GM21619 (cell line): ENCODE results near the gene SLC9A2.

Source experiments
- ATAC-seq: cut with Tn5 transposase; IDR thresholded peaks from one replicate; pipeline ENCODE4 v1.9.1; 2021; ENCODE audit not compliant: unreplicated experiment

The SLC9A2 gene

DNA sequence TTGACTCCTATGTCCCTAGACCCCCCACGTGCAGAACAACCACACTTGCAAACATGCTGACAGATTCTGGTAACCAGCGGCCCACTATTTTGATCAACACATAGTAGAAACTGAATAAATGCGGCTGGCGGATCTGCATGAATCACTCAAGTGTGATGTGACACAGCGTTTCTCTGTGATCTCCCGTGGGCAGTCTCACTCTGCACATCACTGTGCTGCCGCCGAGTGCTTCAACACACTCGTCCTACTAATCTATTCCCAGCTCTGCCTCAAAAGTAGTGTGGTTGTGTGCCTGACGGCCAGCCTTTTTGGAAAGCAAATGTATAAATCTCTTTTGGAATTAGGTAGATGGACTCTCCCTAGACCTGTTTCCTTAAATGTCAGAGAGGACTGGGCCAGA, 105.2 kb downstream of the SLC9A2 start:
- no peak for ATAC-seq

DNA sequence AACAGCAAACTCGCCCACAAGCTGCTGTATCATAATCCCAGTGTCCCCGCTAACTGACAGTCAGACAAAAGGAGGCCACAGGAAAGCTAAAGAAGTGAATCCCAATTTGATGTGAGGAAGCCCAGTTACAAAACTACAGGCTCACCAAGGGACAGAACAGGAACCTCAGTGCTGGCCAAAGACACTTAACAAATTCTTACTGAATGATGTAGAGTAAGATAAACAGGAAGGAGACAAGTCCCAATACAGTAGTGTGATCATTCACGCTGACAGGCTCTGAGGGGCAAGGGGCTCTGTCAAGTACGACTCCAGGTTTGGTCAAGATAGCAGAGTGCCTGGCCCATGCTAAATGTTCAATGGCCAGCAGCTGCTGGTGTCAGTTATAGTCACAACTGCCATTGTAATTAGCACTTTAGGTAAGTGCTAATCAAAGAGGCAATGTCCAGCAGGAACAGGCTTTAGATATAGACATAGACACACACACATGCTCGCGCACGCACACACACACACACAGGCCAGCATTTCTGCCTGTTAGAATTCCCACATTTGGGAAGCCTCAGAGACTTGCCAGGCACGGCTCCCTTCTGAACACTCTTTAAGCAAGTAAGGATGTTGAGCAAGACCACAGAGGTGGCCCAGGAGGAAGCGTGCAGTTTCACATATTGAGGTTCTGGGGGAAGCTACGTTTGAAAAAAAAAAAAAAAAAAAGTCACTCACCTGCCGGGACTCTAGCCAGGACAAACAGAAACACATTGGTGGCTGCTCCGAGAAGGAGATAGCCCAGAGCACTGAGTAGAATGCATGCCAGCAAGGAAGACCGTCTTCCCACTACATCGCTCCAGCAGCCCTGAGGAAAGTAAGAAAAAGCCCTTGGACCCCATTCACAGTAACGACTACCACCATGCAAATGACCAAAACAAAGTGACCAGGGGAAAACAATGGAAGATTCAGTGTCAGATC, 107.1 kb downstream of the SLC9A2 start:
- no peak for ATAC-seq

DNA sequence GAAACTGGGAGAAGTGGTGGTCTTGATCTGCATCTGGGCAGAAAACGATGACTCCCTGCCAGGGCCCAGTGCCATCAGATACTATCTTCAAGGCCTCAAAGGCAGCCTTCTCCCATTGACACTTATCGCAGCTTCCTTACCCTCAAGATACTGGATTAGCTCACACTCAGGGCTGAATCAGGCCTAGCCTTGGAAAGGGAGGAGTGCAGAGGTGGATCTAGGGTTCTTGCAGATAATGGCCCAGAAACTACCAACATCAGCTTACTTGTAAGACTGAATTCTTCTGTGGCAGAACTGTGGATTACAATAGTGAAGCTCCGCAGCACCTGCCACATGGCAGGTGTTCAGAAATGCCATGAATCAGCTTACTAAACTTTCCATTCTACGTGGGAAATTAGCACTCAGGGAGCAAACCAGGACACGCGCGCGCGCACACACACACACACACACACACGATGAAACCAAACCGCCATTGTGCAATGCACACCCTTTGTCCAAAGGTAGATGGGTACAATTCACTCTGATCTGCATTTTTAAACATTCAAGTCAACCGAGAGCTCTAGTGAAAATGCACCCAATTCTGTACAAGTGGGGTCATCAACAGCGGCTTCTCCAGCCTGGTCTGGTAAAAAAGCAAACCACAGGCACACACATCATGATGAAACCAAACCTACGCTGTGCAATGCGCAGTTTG, 116.2 kb downstream of the SLC9A2 start:
- no peak for ATAC-seq

DNA sequence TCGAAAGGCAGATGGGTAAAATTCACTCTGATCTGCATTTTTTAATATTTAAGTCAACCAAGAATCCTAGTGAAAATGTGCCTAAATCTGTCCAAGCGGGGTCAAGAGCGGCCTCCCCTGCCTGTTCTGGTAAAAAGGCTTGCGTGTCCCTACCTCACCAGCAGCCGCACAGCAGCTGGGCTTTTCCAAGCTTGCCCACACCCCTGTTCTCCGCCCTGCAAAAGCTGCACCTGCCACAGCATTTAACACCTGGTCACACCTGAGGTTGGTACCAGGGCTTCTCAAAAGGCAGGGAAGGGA, 116.7 kb downstream of the SLC9A2 start:
- ATAC-seq: peak; percentile 16

DNA sequence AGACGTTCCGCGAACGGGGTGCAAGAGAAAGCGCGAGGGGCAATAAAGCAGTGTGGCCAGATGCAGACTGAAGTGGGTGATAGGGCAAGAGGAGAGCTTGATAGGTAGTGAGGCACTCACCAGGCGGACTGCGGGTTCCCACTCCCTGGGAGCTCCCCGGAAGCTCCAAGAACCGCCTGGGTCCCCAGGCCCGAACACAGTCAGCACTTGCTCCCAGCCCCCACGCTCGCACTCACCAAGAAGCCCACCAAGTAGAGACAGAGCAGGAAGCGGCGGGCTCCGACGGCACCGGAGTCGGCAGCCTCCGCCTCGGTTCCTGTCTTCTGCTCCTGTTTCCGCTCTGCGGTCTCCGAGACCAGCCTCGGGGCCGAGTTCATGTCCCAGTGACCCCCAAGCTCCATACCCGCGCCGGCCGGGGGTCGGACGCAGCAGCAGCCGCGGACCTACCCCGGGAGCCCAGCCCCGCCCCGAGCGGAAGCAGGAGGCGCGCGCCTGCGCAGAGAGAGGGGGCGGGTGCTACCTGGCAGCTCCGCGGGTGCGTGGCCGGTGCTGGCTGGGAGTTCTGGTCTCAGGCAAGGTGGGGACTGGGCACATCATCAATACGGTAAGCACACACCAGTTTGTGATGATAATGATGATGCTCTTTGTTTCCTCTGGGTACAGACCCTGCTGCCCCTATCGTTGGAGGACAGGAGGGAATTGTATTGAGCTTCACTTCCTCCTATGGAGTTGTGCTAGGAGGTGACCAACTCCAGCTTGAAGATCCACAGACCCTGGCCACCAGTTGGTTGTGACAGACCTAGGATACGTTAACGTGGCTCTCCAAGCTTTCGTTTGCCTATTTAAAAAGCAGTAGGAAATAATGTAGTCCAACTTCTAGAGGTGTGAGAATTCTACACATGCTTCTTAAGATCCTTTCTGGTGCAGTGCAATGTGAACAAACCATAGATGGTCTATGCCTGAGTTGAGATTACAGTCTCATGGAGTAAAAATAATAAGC, 117.4 kb downstream of the SLC9A2 start:
- peak; percentile 90 for ATAC-seq

DNA sequence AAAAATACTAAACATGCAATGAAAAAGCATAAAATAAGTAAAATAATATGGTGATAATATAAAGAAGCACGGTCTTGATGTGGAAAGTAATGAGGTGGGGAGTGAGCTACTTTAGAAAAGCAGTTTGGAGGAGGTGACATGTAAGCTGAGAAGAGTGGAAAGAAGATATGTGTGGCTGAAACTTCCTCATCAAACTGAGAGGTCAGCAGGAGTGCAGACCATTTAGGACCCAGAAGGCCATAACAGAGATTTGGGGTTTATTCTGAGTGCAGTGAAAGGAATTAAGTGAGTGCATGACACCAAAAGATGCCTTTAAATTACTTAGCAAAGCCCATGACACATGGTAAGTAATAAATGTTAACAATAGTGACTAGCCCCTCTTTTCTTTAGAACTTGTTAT, 118.1 kb downstream of the SLC9A2 start:
- peak; percentile 39 for ATAC-seq

DNA sequence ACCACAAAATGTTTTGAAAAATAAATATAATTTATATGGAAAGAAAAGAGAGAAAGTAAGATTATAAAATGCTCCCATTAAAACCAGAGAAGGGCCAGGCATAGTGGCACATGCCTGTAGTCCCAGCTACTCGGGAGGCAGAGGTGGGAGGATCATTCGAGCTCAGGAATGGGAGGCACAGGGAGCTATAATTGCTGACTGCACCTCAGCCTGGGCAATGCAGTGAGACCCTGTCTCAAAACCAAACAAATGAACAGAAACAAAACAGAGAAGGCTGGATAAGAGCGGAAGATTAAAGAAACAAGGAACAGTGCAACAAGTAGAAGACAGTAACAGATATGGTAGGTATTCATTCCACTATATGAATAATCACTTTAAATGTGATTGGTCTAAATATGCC, 123.9 kb downstream of the SLC9A2 start:
- no peak for ATAC-seq

DNA sequence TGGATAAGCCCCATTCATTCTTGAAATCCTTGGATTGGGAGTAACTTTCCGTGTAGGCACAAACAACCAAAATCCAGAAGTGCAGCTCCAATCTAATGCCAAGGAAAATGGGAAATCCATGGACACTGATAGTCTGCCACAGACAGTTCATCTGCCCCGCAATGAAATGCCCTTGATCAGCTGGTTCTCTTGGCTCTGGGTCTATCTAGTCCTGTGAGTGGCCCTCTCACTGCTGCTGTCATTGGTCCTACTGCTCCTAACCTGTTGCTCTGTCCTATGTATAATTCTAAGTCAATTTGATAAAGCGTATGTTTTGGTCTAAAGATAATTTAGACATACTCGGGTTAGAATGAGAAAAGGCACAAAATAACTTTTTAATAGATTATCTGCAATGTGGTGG, 128.8 kb downstream of the SLC9A2 start:
- no peak for ATAC-seq

DNA sequence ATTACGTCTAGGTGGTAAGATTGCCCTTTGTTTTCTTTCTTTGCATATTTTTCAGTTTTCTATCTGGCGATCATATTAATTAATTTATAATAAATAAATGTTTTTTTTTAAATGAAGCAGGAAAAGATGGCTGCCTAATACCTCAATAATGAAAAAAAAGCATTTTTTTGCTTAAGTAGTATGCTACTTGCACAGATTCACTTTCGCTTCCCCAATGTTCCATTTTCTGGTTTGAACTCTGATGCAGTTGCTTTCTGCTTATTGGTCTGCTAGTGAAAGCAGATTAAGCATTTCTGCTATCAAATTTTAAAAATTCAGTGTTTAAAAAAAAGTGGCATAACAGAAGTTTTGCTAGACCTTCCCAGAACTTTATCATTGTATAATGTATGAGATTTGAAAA, 130.6 kb downstream of the SLC9A2 start:
- peak; percentile 77 for ATAC-seq

DNA sequence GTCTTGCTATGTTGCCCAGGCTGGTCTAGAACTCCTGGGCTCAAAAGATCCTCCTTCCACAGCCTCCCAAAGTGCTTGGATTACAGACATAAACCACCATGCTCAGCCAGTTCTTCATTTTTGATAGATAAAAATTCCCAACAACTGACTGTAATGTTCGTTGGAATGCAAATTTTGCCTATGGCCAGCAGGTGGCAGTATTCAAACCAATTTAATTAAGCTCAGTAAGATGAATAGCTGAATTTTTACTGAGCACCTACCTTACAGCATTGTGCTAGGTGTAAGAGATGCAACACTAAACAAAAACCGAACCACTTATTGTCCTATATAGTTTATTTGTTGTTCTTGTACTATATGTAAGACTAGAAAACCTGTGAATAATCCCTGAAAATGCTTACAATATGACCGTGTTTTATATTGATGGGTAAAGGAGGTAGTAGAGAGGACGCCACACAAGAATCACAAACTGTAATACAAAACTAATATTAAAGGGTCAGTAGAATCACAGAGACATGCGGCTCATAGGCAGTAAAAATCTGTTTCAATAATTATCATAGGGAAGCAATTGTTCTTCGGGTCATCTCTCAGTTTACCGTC, 134.3 kb downstream of the SLC9A2 start:
- ATAC-seq: peak; percentile 52

DNA sequence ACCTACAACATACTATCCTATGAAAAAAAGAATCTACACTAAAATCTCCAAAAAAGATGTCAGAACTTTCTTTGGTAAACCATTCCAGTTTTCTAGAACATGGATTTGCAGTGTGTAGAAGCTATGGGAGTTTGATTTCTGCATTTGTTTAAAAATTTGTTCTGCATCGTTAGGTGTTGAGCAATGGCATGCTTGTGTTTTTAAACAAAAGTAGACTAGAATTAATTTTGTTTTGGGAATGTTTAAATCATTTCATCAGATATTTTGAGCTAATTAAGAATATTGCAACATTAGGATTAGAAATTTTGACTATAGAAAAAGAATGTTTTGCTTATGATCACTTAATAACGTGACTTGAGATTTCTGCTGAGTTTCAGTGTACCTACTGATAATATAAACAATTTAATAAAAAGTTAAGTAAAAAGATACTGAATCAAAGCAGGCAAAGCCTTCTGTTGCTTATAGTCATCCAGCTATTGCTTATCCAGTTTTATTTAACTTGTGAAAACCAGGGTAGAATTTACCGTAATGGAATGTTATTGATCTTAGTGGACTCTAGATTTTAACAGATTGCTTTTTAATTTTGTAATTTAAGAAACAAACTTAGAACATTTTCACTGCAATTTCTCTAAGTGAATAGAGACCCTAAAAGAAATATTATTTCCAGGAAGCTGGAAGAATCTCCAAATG, 135.2 kb downstream of the SLC9A2 start:
- no peak for ATAC-seq

DNA sequence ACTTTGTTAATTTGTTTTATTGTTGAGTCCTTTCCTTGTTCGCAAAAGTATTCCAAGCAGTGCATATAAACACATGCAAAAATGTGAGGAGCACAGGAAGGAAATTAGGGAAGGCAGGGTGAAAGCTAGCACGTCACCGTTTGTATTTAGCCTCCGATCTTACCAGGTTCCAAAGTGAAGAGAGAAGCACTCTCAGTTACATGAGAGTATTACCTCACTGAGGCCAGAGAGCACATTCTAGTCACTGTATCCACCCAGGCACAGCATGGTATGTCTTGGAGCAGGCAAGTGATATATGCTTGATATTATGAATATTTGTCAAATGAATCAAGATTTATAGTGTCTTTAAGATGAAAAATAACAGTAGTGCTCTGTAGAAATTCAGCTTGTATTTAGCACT, 135.9 kb downstream of the SLC9A2 start:
- no peak for ATAC-seq

DNA sequence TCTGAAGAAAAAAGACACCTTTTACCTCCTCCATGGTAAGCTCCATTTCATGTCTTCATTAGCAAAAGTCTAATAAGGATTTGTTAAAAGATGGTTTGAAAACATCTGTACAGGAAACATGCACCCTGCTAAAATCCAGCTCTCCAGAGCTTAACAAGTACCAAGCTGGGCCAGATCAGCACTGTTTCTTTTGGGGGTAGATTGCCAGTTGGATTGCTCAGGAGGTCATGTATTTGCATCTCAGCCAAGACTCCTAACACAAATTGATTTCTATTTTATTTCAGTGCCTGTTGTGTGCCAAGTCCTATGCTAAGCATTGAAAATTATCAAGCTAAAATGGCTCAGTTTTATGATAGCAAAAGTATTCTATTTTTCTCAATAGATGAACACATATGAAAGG, 139.1 kb downstream of the SLC9A2 start:
- ATAC-seq: no peak
